ENCODE results near the gene OCIAD2.
"Not testable (repeated sequence)": the region's sequence is repeated elsewhere in the genome, so short reads cannot be mapped to it uniquely, and the experiment has no call there.

OCIAD2 gene

GRCh38 chr4:48907706-48908477 is 1.3 kb upstream of the OCIAD2 start:
- no peak for DNase-seq (ENCODE audit: low read depth)

GRCh38 chr4:48905363-48906015 is 1.1 kb downstream of the OCIAD2 start:
- no peak for DNase-seq (ENCODE audit: low read depth)

GRCh38 chr4:48904541-48905142 is 1.9 kb downstream of the OCIAD2 start:
- DNase-seq (ENCODE audit: low read depth) = no peak

- no peak for DNase-seq (ENCODE audit: low read depth)
Measured at GRCh38 chr4:48904101-48904500, 2.5 kb downstream of the OCIAD2 start.

DNA sequence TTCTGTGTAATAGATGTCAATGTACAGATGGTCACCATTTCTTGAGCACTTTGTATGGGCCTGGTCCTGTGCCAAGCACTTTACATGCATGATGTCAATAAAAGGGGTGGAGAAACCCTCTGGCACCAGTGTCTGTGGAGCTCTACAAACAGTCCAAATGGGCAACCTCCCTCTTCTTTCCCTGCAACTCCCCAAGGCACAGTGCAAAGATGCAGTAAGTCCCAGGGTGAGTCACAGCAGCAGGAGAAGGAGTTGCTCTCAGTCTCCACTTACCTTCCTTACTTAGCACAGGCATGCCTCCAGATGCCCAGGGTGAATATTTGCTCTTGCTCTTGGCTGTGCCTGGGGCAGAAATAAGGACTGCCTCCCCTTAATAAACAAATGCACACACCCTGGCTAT is 4.3 kb downstream of the OCIAD2 start:
- no peak for DNase-seq (ENCODE audit: low read depth)

- no peak for DNase-seq (ENCODE audit: low read depth)
Measured at GRCh38 chr4:48901196-48901595, 5.4 kb downstream of the OCIAD2 start.

DNA sequence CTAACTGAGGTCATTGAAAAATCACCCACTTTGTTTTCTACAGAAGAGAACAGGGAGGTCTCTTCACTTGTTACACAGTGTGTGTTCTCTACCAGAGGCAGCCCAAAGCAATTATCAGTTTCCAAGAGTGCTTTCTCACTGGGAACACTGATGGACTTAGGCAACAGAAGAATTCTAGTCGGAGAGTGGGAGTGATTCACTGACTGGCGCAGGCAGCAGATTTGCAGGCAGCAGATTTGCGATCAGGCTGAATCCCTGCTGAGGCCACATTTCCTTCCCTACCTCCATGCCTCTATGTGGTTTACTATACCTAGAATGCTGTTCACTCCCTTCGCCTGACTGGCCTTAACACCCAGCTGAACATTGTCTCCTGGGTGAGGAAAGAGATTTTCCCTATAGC is 6.6 kb downstream of the OCIAD2 start:
- DNase-seq (ENCODE audit: low read depth) = no peak

DNA sequence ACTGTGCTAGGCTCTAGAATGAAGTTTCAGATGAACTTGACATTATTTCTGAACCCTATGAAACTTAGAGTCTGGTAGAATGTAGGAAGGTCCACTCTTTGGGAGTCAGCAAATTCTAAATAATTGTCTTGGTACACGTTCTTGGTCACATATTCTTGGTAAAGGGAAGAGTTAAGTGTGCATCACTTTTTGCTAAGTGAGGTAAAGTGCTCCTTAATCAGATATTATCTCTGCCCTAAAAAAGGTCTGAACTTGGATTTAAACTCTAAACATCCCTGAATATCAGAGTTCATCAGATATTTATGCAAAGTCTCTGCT is 7.2 kb downstream of the OCIAD2 start:
- no peak for DNase-seq (ENCODE audit: low read depth)

GRCh38 chr4:48898733-48899431 is 7.7 kb downstream of the OCIAD2 start:
- no peak for DNase-seq (ENCODE audit: low read depth)

DNA sequence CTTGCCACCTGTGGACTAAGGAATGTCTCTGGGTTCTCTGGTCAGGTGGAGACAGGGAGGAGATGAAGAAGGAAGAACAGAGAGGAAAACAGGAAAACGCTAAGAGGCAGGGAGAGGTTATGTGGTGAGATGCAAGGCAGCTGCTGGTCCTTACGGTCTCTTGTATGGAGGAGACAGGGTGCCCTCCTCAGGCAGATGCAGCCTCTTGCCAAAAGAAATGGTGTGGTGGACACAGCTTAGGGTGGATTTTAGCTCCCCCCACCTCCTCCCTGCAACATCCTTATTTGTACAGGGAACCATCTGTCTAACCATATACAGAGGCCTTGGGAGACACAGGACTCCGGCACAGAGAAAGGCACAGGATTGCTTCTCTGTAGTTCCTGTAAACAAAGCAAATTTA is 9.7 kb downstream of the OCIAD2 start:
- no peak for DNase-seq (ENCODE audit: low read depth)

DNA sequence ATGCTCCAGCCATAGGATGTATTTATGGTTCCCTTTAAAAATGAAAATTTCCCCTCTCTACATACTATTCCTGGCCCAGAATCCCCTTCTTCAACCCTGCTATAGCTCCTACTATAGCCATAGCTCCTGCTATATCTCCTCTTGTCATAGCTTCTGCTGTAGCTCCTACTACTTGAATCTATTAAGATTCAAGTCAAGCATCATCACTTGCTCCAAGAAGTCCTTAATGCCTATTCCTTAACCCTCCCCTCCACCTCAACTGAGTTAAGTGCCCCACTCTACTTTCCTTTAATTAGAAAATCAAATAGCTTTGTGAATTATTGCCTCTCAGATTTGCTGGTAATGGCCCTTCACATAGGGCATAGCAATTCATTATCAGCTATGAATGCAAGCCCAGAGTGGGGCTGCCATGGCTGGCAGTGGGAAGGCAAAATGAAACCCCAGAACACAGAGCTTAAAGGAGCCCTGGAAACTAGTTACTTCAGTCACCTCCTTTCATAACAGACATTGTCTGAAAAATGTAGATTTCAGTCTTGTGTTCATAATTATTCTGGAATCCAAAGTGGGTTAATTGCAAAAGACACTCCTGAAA is 15.4 kb downstream of the OCIAD2 start:
- DNase-seq (ENCODE audit: low read depth) = no peak

DNA sequence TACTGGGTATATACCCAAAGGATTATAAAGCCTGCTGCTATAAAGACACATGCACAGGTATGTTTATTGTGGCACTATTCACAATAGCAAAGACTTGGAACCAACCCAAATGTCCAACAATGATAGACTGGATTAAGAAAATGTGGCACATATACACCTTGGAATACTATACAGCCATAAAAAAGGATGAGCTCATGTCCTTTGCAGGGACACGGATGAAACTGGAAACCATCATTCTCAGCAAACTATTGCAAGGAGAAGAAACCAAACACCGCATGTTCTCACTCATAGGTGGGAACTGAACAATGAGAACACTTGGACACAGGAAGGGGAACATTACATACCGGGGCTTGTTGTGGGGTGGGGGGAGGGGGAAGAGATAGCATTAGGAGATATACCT is 16.8 kb downstream of the OCIAD2 start:
- DNase-seq (ENCODE audit: low read depth) = not testable (repeated sequence)

GRCh38 chr4:48881646-48882045 is 24.9 kb downstream of the OCIAD2 start:
- DNase-seq (ENCODE audit: low read depth) = not testable (repeated sequence)

- no peak for DNase-seq (ENCODE audit: low read depth)
Measured at GRCh38 chr4:48879561-48880442, 26.8 kb downstream of the OCIAD2 start.

- no peak for DNase-seq (ENCODE audit: low read depth)
Measured at GRCh38 chr4:48877827-48878535, 28.6 kb downstream of the OCIAD2 start.

GRCh38 chr4:48864696-48865095 is 41.9 kb downstream of the OCIAD2 start:
- not testable (repeated sequence) for DNase-seq (ENCODE audit: low read depth)

DNA sequence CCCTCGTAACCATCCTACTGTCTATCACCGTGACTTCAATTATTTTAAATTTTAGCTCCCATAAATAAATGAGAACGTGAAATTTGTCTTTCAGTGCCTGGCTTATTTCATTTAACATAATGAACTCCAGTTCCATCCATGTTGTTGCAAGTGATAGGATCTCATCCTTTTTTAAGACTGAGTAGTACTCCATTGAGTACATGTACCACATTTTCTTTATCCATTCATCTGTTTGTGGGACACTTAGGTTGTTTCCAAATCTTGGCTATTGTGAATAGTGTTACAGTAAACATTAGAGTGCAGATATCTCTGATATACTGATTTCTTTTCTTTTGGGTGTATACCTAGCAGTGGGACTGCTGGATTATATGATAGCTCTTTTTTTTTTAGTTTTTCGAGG is 42.8 kb downstream of the OCIAD2 start:
- no peak for DNase-seq (ENCODE audit: low read depth)

GRCh38 chr4:48862661-48863060 is 43.9 kb downstream of the OCIAD2 start:
- DNase-seq (ENCODE audit: low read depth) = no peak

DNA sequence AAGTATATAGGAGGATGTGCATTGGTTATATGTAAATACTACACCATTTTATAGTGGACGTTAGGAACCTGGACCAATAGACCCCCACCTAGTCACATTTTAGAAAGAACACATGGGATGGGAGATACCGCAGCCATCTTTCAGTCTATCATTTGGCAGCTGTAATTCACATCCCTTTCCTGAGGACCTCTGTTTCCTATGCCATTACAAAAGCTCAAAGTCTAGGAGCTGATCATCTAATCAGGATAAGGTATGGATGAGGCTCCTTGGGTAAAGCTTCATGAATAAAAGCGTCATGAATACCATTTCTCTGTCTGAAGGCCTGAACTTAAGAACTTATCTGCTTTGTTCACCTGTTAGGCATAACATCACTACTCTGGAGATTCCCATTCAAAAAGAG is 44.5 kb downstream of the OCIAD2 start:
- DNase-seq (ENCODE audit: low read depth) = no peak

GRCh38 chr4:48858130-48858529 is 48.4 kb downstream of the OCIAD2 start:
- DNase-seq (ENCODE audit: low read depth) = no peak

DNA sequence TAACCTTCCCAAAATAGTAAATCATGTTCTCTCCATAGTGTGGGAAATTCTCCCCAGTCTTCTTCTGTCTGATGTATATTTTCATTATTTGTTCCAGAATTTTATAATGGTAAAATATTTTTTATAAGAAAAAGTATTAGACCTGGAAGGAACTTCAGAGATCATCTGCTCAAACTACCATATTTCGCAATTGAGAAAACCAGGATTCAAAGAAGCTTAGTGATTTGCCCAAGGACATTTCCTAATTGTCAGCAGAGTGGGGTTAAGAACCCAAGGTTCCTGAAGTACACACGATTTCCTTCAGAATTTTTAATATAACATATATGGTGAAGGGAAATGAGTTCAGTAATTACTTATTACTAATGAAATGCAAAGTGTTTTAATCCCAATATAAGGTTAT is 51.6 kb downstream of the OCIAD2 start:
- DNase-seq (ENCODE audit: low read depth) = no peak
